ENCODE data around the gene MMP14. TPM values are rescaled to one million over a fixed set of nuclear protein-coding genes. Genes with fewer than 3 reads are reported as not detected.

MMP14 gene
- total RNA-seq, 1 experiment from 2014 or later: 17.8 TPM

GRCh38 chr14:22839159-22839779 lies 2.9 kb downstream of the MMP14 start:
- Histone ChIP-seq H3K9me3 (ENCODE audit: control insufficient read depth in 1 of 2, insufficient read depth in 1 of 2, low read depth in 1 of 2, low read length in 2 of 2) (no peaks in the 10 kb centered on the region), H3K4me1 (ENCODE audit: control insufficient read depth in 1 of 2, insufficient read depth in 2 of 2, low read length in 2 of 2) (peaks cover 0 to 14% of the 10 kb centered on the region in 2 experiments; a peak in 1 of 4 replicates), H3K79me2 (ENCODE audit: insufficient read depth, low read length) (no peaks in the 10 kb centered on the region), H3K9me2 (ENCODE audit: insufficient read depth) (no peaks in the 10 kb centered on the region), H3K27ac (ENCODE audit: low read depth, low read length) (no peak overlapping the region), H3K4me3 (replicated peaks in 1 of 2; ENCODE audit: low read depth in 1 of 2, low read length in 2 of 2) (no peak overlapping the region), H3K27me3 (ENCODE audit: insufficient read depth, low read length) (no peaks in the 10 kb centered on the region), H3K36me3 (ENCODE audit: control insufficient read depth in 1 of 2, insufficient read depth in 2 of 2, low read length in 2 of 2) (peaks cover 3 to 8% of the 10 kb centered on the region in 2 experiments; a peak in 3 of 4 replicates), H4K20me1 (ENCODE audit: insufficient read depth) (no peaks in the 10 kb centered on the region), H2AFZ (ENCODE audit: low read depth, low read length, poor library complexity, severe bottlenecking) (no peak overlapping the region), H3K9ac (ENCODE audit: low read length) (no peak overlapping the region), H3K4me2 (ENCODE audit: low read length) (no peak overlapping the region)
- CTCF ChIA-PET: no interaction called here
- RAD21 ChIA-PET (ENCODE audit: low non-redundant PET in 1 of 2, low total read pairs in 2 of 2, uncharacterized antibody in 2 of 2, unreplicated experiment in 2 of 2): no interaction called here
- no TSS peak for BruUV-seq (replicated peaks)
- no peak for ATAC-seq
- no peak for DNase-seq (ENCODE audit: low read depth, low spot score)
- intact Hi-C loops (cut with micrococcal nuclease): no loop called here
- POLR2A ChIA-PET: no interaction called here
- no peak for TF ChIP-seq ATF3 (IDR thresholded peaks at IDR 0.05)
- no peak for TF ChIP-seq RAD21 (IDR thresholded peaks at IDR 0.05; ENCODE audit: low read depth)
- TF ChIP-seq YY1 (IDR thresholded peaks at IDR 0.05; ENCODE audit: extremely low read depth, insufficient replicate concordance, low read depth, low read length): no peak
- no peak for TF ChIP-seq SP1 (IDR thresholded peaks at IDR 0.05; ENCODE audit: low read depth)
- TF ChIP-seq ELF1 (IDR thresholded peaks at IDR 0.05; ENCODE audit: borderline replicate concordance, low read depth): no peak
- no peak for TF ChIP-seq CBX3 (IDR thresholded peaks at IDR 0.05; ENCODE audit: low read depth)
- TF ChIP-seq SRF (IDR thresholded peaks at IDR 0.05; ENCODE audit: low read depth): no peak
- no peak for TF ChIP-seq POLR2AphosphoS5 (IDR thresholded peaks at IDR 0.05; ENCODE audit: low read depth, low read length)
- no peak for TF ChIP-seq SIN3A (IDR thresholded peaks at IDR 0.05; ENCODE audit: low read depth)
- no peak for TF ChIP-seq JUND (IDR thresholded peaks at IDR 0.05)
- no peak for TF ChIP-seq POLR2A (IDR thresholded peaks at IDR 0.05; ENCODE audit: borderline replicate concordance, extremely low read depth, insufficient read depth, insufficient read length)
- TF ChIP-seq ZBTB33 (IDR thresholded peaks at IDR 0.05; ENCODE audit: extremely low read depth, insufficient replicate concordance, low read length): no peak
- TF ChIP-seq CTCF (IDR thresholded peaks at IDR 0.05 in 2 of 3, conservative IDR thresholded peaks at IDR 0.05 in 1 of 3; ENCODE audit: borderline replicate concordance in 1 of 3, insufficient read depth in 1 of 3, low read depth in 2 of 3, low read length in 2 of 3): no peak
- TF ChIP-seq EGR1 (IDR thresholded peaks at IDR 0.05; ENCODE audit: low read depth): no peak
- TF ChIP-seq ZNF274 (IDR thresholded peaks at IDR 0.05; ENCODE audit: low read depth, low read length): no peak
- no peak for TF ChIP-seq FOSL1 (IDR thresholded peaks at IDR 0.05; ENCODE audit: low read depth)
- TF ChIP-seq REST (IDR thresholded peaks at IDR 0.05; ENCODE audit: low read depth): no peak
- TF ChIP-seq MAX (IDR thresholded peaks at IDR 0.05): no peak
- TF ChIP-seq ZFX (IDR thresholded peaks at IDR 0.05): no peak
- TF ChIP-seq TCF7L2 (IDR thresholded peaks at IDR 0.05; ENCODE audit: borderline replicate concordance, extremely low read depth, insufficient read depth, insufficient read length): no peak
